Measurements from ENCODE around the gene PTPRT. TPM values are rescaled to one million over a fixed set of nuclear protein-coding genes. Genes with fewer than 3 reads are reported as not detected.
"Not testable (repeated sequence)": the region's sequence is repeated elsewhere in the genome, so short reads cannot be mapped to it uniquely, and the experiment has no call there.

PTPRT gene
- total and polyA plus RNA-seq, 2 of the 4 experiments (the other 2 are of a cell fraction), result not detected

DNA sequence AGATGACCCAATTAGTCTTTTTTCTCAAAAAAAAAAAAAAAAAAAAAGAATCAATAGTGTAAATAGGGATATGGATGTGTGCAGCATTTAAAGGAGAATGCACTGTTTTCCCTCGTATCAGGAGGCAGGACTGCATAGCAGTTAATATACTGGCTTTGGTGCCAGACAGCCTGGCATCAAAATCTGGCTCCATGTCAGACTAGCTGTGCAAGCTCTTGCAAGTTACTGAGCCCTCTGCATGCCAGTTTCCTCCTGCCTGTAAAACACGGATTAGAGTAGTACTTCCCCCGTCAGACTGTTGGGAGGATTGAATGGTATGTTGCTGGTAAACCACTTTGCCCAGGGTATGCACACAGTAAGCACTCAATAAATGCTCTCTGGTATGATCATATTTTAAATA, 977.3 kb downstream of the PTPRT start:
- CTCF ChIA-PET, result no interaction called here
- Histone ChIP-seq H3K56ac (ENCODE audit: extremely low read depth, insufficient read depth, low read length) (no peak overlapping the region), H2AK5ac (ENCODE audit: low read depth, low read length) (no peak overlapping the region), H2BK20ac (ENCODE audit: low read depth, low read length) (no peak overlapping the region), H3K27me3 (ENCODE audit: control insufficient read depth, insufficient read depth, low read length) (no peaks in the 10 kb centered on the region), H4K20me1 (ENCODE audit: insufficient read depth, low read length) (no peaks in the 10 kb centered on the region), H2BK15ac (ENCODE audit: low read depth, low read length) (no peak overlapping the region), H2BK5ac (ENCODE audit: low read depth, low read length, poor library complexity, severe bottlenecking) (no peak overlapping the region), H3K9ac (ENCODE audit: low read depth, low read length) (no peak overlapping the region), H2AFZ (replicated peaks; ENCODE audit: low read length, poor library complexity) (no peak overlapping the region), H3K4me2 (ENCODE audit: low read depth, low read length) (no peak overlapping the region), H4K91ac (ENCODE audit: insufficient read depth, low read depth, low read length) (no peak overlapping the region), H2AK9ac (replicated peaks; ENCODE audit: low read depth, low read length, poor library complexity) (no peak overlapping the region), H3K14ac (replicated peaks; ENCODE audit: low read depth, low read length) (no peak overlapping the region), H3K27ac (ENCODE audit: insufficient read depth, low read length) (no peak overlapping the region), H3K9me3 (ENCODE audit: control insufficient read depth, insufficient read depth, low read length) (peaks cover 18% of the 10 kb centered on the region), H4K5ac (ENCODE audit: low read depth, low read length) (no peak overlapping the region), H4K8ac (ENCODE audit: low read depth in 2 of 2, low read length in 2 of 2) (no peak overlapping the region), H2BK120ac (ENCODE audit: low read depth, low read length) (no peak overlapping the region), H3K18ac (ENCODE audit: low read depth, low read length) (no peak overlapping the region), H3K79me1 (ENCODE audit: low read depth in 1 of 2, low read length in 2 of 2) (no peaks in the 10 kb centered on the region), H3K9me1 (ENCODE audit: insufficient read depth, low read length) (no peaks in the 10 kb centered on the region), H3K36me3 (ENCODE audit: control insufficient read depth, insufficient read depth, low read length) (no peaks in the 10 kb centered on the region), H3K4me3 (ENCODE audit: insufficient read depth, low read depth, low read length) (no peak overlapping the region), H3K23ac (ENCODE audit: low read depth, low read length) (no peak overlapping the region), H3K4me1 (ENCODE audit: control insufficient read depth, insufficient read depth, low read length) (no peaks in the 10 kb centered on the region), H3K4ac (ENCODE audit: low read depth, low read length) (no peak overlapping the region)
- no TSS peak for BruUV-seq (replicated peaks)
- intact Hi-C loops (cut with micrococcal nuclease), result no loop called here
- 57% methylated on average over 1 of the region's 3 CpGs; no CpG with 5 or more reads in 1 of the 2 experiments for WGBS, 2 experiments (ENCODE audit: extremely low coverage in 2 of 2, insufficient read length in 1 of 2)
- dilution Hi-C loops (cut with HindIII; ENCODE audit: low sequenced_read_pairs, unreplicated experiment), result no loop called here
- no peak for ATAC-seq (ENCODE audit: low read depth)
- TF ChIP-seq, protein P1, sequence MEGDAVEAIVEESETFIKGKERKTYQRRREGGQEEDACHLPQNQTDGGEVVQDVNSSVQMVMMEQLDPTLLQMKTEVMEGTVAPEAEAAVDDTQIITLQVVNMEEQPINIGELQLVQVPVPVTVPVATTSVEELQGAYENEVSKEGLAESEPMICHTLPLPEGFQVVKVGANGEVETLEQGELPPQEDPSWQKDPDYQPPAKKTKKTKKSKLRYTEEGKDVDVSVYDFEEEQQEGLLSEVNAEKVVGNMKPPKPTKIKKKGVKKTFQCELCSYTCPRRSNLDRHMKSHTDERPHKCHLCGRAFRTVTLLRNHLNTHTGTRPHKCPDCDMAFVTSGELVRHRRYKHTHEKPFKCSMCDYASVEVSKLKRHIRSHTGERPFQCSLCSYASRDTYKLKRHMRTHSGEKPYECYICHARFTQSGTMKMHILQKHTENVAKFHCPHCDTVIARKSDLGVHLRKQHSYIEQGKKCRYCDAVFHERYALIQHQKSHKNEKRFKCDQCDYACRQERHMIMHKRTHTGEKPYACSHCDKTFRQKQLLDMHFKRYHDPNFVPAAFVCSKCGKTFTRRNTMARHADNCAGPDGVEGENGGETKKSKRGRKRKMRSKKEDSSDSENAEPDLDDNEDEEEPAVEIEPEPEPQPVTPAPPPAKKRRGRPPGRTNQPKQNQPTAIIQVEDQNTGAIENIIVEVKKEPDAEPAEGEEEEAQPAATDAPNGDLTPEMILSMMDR (conservative IDR thresholded peaks at IDR 0.05; ENCODE audit: low read depth, low read length), result no peak
- TF ChIP-seq CHD1 (IDR thresholded peaks at IDR 0.05; ENCODE audit: low read depth, low read length), result no peak
- no peak for TF ChIP-seq BHLHE40 (IDR thresholded peaks at IDR 0.05; ENCODE audit: low read depth, low read length)
- TF ChIP-seq NFE2L2 (IDR thresholded peaks at IDR 0.05; ENCODE audit: low read depth, low read length), result no peak
- no peak for TF ChIP-seq RFX5 (IDR thresholded peaks at IDR 0.05; ENCODE audit: low read depth, low read length)
- TF ChIP-seq MAZ (IDR thresholded peaks at IDR 0.05; ENCODE audit: borderline replicate concordance, low read depth, low read length), result no peak
- in situ Hi-C loops (cut with MboI; ENCODE audit: low sequenced_read_pairs), result no loop called here
- POLR2A ChIA-PET (ENCODE audit: unreplicated experiment), result no interaction called here
- no peak for DNase-seq

DNA sequence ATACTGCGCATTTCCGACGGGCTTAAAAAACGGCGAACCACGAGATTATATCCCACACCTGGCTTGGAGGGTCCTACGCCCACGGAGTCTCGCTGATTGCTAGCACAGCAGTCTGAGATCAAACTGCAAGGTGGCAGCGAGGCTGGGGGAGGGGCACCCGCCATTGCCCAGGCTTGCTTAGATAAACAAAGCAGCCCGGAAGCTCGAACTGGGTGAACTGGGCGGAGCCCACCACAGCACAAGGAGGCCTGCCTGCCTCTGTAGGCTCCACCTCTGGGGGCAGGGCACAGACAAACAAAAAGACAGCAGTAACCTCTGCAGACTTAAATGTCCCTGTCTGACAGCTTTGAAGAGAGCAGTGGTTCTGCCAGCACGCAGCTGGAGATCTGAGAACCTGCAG, 983.1 kb downstream of the PTPRT start:
- POLR2A ChIA-PET (ENCODE audit: unreplicated experiment); H2BK5ac ChIP-seq (ENCODE audit: low read depth, low read length, poor library complexity, severe bottlenecking); H3K18ac ChIP-seq (ENCODE audit: low read depth, low read length); H2BK120ac ChIP-seq (ENCODE audit: low read depth, low read length); H3K9me3 ChIP-seq (ENCODE audit: control insufficient read depth, insufficient read depth, low read length); intact Hi-C loops (cut with micrococcal nuclease); H3K79me1 ChIP-seq (ENCODE audit: low read depth in 1 of 2, low read length in 2 of 2); H3K23ac ChIP-seq (ENCODE audit: low read depth, low read length); H4K20me1 ChIP-seq (ENCODE audit: insufficient read depth, low read length); ATAC-seq (ENCODE audit: low read depth); in situ Hi-C loops (cut with MboI; ENCODE audit: low sequenced_read_pairs); H3K4me2 ChIP-seq (ENCODE audit: low read depth, low read length); H3K14ac ChIP-seq (replicated peaks; ENCODE audit: low read depth, low read length); DNase-seq; H2AK5ac ChIP-seq (ENCODE audit: low read depth, low read length); H3K9ac ChIP-seq (ENCODE audit: low read depth, low read length); H4K5ac ChIP-seq (ENCODE audit: low read depth, low read length); H2BK20ac ChIP-seq (ENCODE audit: low read depth, low read length); H4K8ac ChIP-seq (ENCODE audit: low read depth in 2 of 2, low read length in 2 of 2); dilution Hi-C loops (cut with HindIII; ENCODE audit: low sequenced_read_pairs, unreplicated experiment); H2AK9ac ChIP-seq (replicated peaks; ENCODE audit: low read depth, low read length, poor library complexity); H4K91ac ChIP-seq (ENCODE audit: insufficient read depth, low read depth, low read length); H3K4me3 ChIP-seq (ENCODE audit: insufficient read depth, low read depth, low read length); H3K27me3 ChIP-seq (ENCODE audit: control insufficient read depth, insufficient read depth, low read length); H3K4me1 ChIP-seq (ENCODE audit: control insufficient read depth, insufficient read depth, low read length); H3K4ac ChIP-seq (ENCODE audit: low read depth, low read length); H3K36me3 ChIP-seq (ENCODE audit: control insufficient read depth, insufficient read depth, low read length); H3K9me1 ChIP-seq (ENCODE audit: insufficient read depth, low read length); CTCF ChIA-PET; H2AFZ ChIP-seq (replicated peaks; ENCODE audit: low read length, poor library complexity); H2BK15ac ChIP-seq (ENCODE audit: low read depth, low read length); H3K56ac ChIP-seq (ENCODE audit: extremely low read depth, insufficient read depth, low read length); H3K27ac ChIP-seq (ENCODE audit: insufficient read depth, low read length); BruUV-seq (replicated peaks): not testable (repeated sequence)
- no CpG with 5 or more reads among the region's 15 CpGs for WGBS, 2 experiments (ENCODE audit: extremely low coverage in 2 of 2, insufficient read length in 1 of 2)

Measured in IMR-90 (cell line).